B cell (primary cell): ENCODE measurements around the gene SMG1.

Experiments used
- EZH2 ChIP-seq: IDR thresholded peaks from 2 replicates; pipeline ENCODE4 v1.6.1; 2012; ENCODE audit warnings: borderline replicate concordance, low read depth, mild to moderate bottlenecking, moderate library complexity, low read length; ENCODE audit not compliant: insufficient read depth, poor library complexity, severe bottlenecking
- TF ChIP-seq, protein P1 (sequence below): fragments of 200-600 bp; IDR thresholded peaks from one replicate; pipeline ENCODE4 v1.8.0; 2022; ENCODE audit warnings: antibody characterized with exemption, mild to moderate bottlenecking

DNA sequence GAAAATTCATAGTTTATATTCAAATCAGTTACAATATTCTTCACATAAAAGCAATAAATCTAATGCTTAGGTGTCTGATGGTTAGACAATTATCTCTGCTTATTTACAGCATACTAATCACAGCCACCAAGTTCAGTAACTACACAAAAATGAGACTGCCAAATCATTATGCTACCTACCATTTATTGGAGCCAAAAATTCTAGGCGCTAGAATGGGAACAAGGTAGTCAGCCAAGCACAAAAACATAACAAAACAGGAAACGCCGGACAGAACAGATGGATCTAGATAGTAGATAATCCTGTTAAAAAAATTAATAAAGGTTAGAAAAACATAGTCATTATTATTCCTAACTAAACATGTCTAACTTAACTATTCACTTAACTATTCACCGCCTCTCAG is 128.5 kb downstream of the SMG1 start:
- TF ChIP-seq, protein P1, sequence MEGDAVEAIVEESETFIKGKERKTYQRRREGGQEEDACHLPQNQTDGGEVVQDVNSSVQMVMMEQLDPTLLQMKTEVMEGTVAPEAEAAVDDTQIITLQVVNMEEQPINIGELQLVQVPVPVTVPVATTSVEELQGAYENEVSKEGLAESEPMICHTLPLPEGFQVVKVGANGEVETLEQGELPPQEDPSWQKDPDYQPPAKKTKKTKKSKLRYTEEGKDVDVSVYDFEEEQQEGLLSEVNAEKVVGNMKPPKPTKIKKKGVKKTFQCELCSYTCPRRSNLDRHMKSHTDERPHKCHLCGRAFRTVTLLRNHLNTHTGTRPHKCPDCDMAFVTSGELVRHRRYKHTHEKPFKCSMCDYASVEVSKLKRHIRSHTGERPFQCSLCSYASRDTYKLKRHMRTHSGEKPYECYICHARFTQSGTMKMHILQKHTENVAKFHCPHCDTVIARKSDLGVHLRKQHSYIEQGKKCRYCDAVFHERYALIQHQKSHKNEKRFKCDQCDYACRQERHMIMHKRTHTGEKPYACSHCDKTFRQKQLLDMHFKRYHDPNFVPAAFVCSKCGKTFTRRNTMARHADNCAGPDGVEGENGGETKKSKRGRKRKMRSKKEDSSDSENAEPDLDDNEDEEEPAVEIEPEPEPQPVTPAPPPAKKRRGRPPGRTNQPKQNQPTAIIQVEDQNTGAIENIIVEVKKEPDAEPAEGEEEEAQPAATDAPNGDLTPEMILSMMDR = no peak
- no peak for TF ChIP-seq EZH2
